ENCODE results near the gene CLNK. TPM values are rescaled to one million over a fixed set of nuclear protein-coding genes. Genes with fewer than 3 reads are reported as not detected.
A peak's percentile ranks its signal among the peaks of the same experiment; 100 is the strongest.

The CLNK gene
- total RNA-seq, 1 donor from 2014 or later: not detected

DNA sequence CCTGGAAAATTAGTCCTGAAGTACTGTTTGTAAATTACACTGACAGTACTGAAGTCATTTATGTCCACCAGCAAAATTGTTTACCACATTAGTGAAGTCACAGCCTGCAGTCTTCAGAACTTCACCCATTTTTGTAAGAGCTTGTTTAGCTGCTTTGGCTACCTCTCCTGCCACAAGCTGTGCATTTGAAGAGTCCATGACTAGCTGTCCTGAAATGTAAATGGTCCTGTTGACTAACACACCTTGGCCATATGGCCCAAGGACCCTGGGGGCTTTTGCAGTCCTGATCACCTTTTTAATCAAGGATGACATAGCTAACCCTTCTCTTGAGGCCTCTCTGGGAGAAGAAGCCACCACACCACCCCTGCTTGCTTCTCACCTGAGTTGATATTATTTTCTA, 205.9 kb downstream of the CLNK start:
- Histone ChIP-seq H3K36me3 (no peaks in the 10 kb centered on the region), H3K4me1 (no peaks in the 10 kb centered on the region), H3K9me3 (no peaks in the 10 kb centered on the region), H3K27ac (no peak overlapping the region), H3K27me3 (no peaks in the 10 kb centered on the region), H3K4me3 (no peak overlapping the region)
- TF ChIP-seq, protein P1, sequence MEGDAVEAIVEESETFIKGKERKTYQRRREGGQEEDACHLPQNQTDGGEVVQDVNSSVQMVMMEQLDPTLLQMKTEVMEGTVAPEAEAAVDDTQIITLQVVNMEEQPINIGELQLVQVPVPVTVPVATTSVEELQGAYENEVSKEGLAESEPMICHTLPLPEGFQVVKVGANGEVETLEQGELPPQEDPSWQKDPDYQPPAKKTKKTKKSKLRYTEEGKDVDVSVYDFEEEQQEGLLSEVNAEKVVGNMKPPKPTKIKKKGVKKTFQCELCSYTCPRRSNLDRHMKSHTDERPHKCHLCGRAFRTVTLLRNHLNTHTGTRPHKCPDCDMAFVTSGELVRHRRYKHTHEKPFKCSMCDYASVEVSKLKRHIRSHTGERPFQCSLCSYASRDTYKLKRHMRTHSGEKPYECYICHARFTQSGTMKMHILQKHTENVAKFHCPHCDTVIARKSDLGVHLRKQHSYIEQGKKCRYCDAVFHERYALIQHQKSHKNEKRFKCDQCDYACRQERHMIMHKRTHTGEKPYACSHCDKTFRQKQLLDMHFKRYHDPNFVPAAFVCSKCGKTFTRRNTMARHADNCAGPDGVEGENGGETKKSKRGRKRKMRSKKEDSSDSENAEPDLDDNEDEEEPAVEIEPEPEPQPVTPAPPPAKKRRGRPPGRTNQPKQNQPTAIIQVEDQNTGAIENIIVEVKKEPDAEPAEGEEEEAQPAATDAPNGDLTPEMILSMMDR (IDR thresholded peaks at IDR 0.05): no peak
- intact Hi-C loops (cut with DNase I): no loop called here
- DNase-seq (ENCODE audit: low spot score in 2 of 2): no peak

GRCh38 chr4:10470505-10470904, 214.1 kb downstream of the CLNK start:
- no peaks in the 10 kb centered on the region for H3K36me3 ChIP-seq
- no peaks in the 10 kb centered on the region for H3K27me3 ChIP-seq
- H3K4me3 ChIP-seq: no peak overlapping the region
- TF ChIP-seq, protein P1 (IDR thresholded peaks at IDR 0.05): no peak
- no peak for DNase-seq (ENCODE audit: low spot score in 2 of 2)
- no peaks in the 10 kb centered on the region for H3K4me1 ChIP-seq
- H3K27ac ChIP-seq: no peak overlapping the region
- H3K9me3 ChIP-seq: no peaks in the 10 kb centered on the region
- intact Hi-C loops (cut with DNase I): no loop called here

DNA sequence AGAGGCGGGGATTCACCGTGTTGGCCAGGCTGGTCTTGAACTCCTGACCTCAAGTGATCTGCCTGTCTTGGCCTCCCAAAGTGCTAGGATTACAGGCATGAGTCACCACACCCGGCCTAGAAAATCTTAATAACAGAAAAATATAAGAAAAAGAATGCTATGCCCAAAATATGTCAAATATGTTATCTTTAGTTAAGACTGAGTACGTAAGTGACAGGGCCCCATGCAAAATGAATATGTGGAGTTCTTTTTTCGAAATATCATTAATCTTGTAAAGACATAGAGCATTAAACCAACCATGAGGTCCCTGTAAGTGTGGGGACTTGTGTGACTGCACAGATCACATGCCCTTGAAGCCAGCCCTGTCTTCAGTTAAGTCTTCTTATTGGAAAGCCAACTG, 218.4 kb downstream of the CLNK start:
- TF ChIP-seq, protein P1 (IDR thresholded peaks at IDR 0.05): no peak
- intact Hi-C loops (cut with DNase I): no loop called here
- DNase-seq (ENCODE audit: low spot score in 2 of 2): no peak

DNA sequence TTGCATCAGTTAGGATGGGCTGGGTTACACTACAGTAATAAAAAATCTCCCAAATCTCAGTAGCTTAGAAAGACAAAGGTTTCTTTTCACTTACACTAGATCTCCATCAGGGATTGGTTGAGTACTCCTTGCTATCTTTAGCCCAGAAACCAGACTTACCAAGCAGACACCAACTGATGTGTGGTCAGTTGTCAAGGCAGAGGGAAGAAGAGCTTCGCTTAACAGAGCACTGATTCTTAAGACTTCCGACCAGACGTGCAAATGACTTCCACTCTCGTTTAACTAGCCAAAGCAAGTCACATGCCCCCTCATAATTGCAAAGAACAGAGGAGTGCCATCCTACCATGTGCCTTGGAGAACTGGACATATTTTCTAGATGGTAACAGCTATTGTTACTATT, 221.7 kb downstream of the CLNK start:
- intact Hi-C loops (cut with DNase I): loop anchor here (5.0 kb wide), 1 partner anchor 89 kb away; no protein-coding TSS in a partner anchor
- Histone ChIP-seq H3K9me3 (no peaks in the 10 kb centered on the region), H3K27ac (no peak overlapping the region), H3K4me3 (no peak overlapping the region), H3K27me3 (no peaks in the 10 kb centered on the region), H3K36me3 (no peaks in the 10 kb centered on the region), H3K4me1 (no peaks in the 10 kb centered on the region)
- TF ChIP-seq, protein P1 (IDR thresholded peaks at IDR 0.05): no peak
- DNase-seq (ENCODE audit: low spot score in 2 of 2): no peak

More for the DNA sequence above, 218.4 kb downstream of the CLNK start:
- Histone ChIP-seq H3K9me3 (no peaks in the 10 kb centered on the region), H3K36me3 (no peaks in the 10 kb centered on the region), H3K4me1 (no peaks in the 10 kb centered on the region), H3K27me3 (no peaks in the 10 kb centered on the region), H3K4me3 (no peak overlapping the region), H3K27ac (no peak overlapping the region)

DNA sequence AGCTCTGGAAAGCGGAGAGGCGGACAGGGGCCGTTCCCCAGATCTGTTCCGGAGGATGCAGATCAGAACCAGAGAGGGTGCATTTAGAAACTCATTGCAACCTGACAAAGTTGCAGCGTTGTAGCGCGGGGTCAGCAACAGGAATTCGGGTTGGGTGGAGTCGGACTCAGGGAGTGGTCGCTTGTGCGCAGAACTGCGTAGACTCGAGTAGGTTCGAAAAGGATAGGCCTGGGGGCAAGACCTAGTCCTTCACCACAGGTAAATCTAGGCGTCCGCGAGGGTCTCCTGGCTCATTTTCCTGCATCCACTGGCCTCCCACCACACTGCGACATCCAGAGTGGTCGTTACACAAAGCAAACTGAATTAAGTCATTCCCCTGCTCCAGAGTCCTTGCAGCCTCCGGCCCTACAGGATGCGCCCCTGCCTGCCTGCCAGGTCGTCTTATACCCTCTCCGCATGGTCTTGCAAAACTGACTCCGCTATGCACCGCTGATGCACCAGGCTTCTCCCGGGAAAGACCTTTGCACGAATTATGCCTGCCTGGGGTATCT, 222.6 kb downstream of the CLNK start:
- DNase-seq (ENCODE audit: low spot score in 2 of 2): no peak
- TF ChIP-seq, protein P1 (IDR thresholded peaks at IDR 0.05): no peak
- H3K9me3 ChIP-seq: no peaks in the 10 kb centered on the region
- no peak overlapping the region for H3K27ac ChIP-seq
- H3K4me1 ChIP-seq: peaks cover 0 to 3% of the 10 kb centered on the region in 2 donors
- no peaks in the 10 kb centered on the region for H3K27me3 ChIP-seq
- peak overlapping the region; percentile 44 to 53 for H3K4me3 ChIP-seq
- intact Hi-C loops (cut with DNase I): loop anchor here (5.0 kb wide), 1 partner anchor 90 kb away; no protein-coding TSS in a partner anchor
- H3K36me3 ChIP-seq: no peaks in the 10 kb centered on the region
